ENCODE data around the gene RBPMS2. TPM values are rescaled to one million over a fixed set of nuclear protein-coding genes. Genes with fewer than 3 reads are reported as not detected.

The RBPMS2 gene
- total and polyA plus RNA-seq, 2 of the 4 experiments (the other 2 are of a cell fraction), result 2.8 TPM; not detected in 1

- H3K23ac ChIP-seq (ENCODE audit: low read depth, low read length), result no peak overlapping the region
- H3K27ac ChIP-seq (ENCODE audit: insufficient read depth, low read length), result no peak overlapping the region
- TF ChIP-seq POLR2A (IDR thresholded peaks at IDR 0.05; ENCODE audit: low read depth, low read length), result no peak
- no peak for TF ChIP-seq FOS (IDR thresholded peaks at IDR 0.05; ENCODE audit: low read depth, low read length)
- TF ChIP-seq MXI1 (IDR thresholded peaks at IDR 0.05; ENCODE audit: borderline replicate concordance, low read depth, low read length), result no peak
- TF ChIP-seq USF2 (IDR thresholded peaks at IDR 0.05; ENCODE audit: low read depth, low read length), result no peak
- no peak for TF ChIP-seq MAFK (IDR thresholded peaks at IDR 0.05; ENCODE audit: low read depth, low read length)
- no peak for TF ChIP-seq SMC3 (IDR thresholded peaks at IDR 0.05; ENCODE audit: low read depth, low read length)
- TF ChIP-seq CHD1 (IDR thresholded peaks at IDR 0.05; ENCODE audit: low read depth, low read length), result no peak
- TF ChIP-seq ELK1 (IDR thresholded peaks at IDR 0.05; ENCODE audit: borderline replicate concordance, low read depth, low read length), result no peak
- no peak for TF ChIP-seq BHLHE40 (IDR thresholded peaks at IDR 0.05; ENCODE audit: low read depth, low read length)
- TF ChIP-seq RAD21 (IDR thresholded peaks at IDR 0.05; ENCODE audit: low read length), result no peak
- no peak for TF ChIP-seq RFX5 (IDR thresholded peaks at IDR 0.05; ENCODE audit: low read depth, low read length)
- TF ChIP-seq NFE2L2 (IDR thresholded peaks at IDR 0.05; ENCODE audit: low read depth, low read length), result no peak
- no peak for TF ChIP-seq MAZ (IDR thresholded peaks at IDR 0.05; ENCODE audit: borderline replicate concordance, low read depth, low read length)
- no peak for TF ChIP-seq CEBPB (IDR thresholded peaks at IDR 0.05; ENCODE audit: low read depth, low read length)
- no peak for TF ChIP-seq CTCF (conservative IDR thresholded peaks at IDR 0.05; ENCODE audit: low read depth, low read length)
- no peak for TF ChIP-seq RCOR1 (IDR thresholded peaks at IDR 0.05; ENCODE audit: insufficient replicate concordance, low read length)
- ATAC-seq (ENCODE audit: low read depth) (no peak), DNase-seq (no peak)
- no peak overlapping the region for H2BK120ac ChIP-seq (ENCODE audit: low read depth, low read length)
- no peak overlapping the region for H3K14ac ChIP-seq (replicated peaks; ENCODE audit: low read depth, low read length)
- no peak overlapping the region for H3K56ac ChIP-seq (ENCODE audit: extremely low read depth, insufficient read depth, low read length)
- POLR2A ChIA-PET (ENCODE audit: unreplicated experiment), result no interaction called here
- H3K4me2 ChIP-seq (ENCODE audit: low read depth, low read length), result no peak overlapping the region
- no peak overlapping the region for H2BK15ac ChIP-seq (ENCODE audit: low read depth, low read length)
- H2BK5ac ChIP-seq (ENCODE audit: low read depth, low read length, poor library complexity, severe bottlenecking), result no peak overlapping the region
- H2AK9ac ChIP-seq (replicated peaks; ENCODE audit: low read depth, low read length, poor library complexity), result no peak overlapping the region
- H4K91ac ChIP-seq (ENCODE audit: insufficient read depth, low read depth, low read length), result no peak overlapping the region
- intact Hi-C loops (cut with micrococcal nuclease) (no loop called here), in situ Hi-C loops (cut with MboI; ENCODE audit: low sequenced_read_pairs) (no loop called here), dilution Hi-C loops (cut with HindIII; ENCODE audit: low sequenced_read_pairs, unreplicated experiment) (no loop called here)
- no peak overlapping the region for H4K8ac ChIP-seq (ENCODE audit: low read depth in 2 of 2, low read length in 2 of 2)
- WGBS, 2 experiments (ENCODE audit: extremely low coverage in 2 of 2, insufficient read length in 1 of 2), result no CpG with 5 or more reads among the region's 6 CpGs
- H3K4me3 ChIP-seq (ENCODE audit: insufficient read depth, low read depth, low read length), result no peak overlapping the region
- H3K27me3 ChIP-seq (ENCODE audit: control insufficient read depth, insufficient read depth, low read length), result no peaks in the 10 kb centered on the region
- H3K79me1 ChIP-seq (ENCODE audit: low read depth in 1 of 2, low read length in 2 of 2), result peaks cover 36 to 91% of the 10 kb centered on the region in 2 experiments
- no peak overlapping the region for H3K4ac ChIP-seq (ENCODE audit: low read depth, low read length)
- peaks cover 26% of the 10 kb centered on the region for H3K4me1 ChIP-seq (ENCODE audit: control insufficient read depth, insufficient read depth, low read length)
- CTCF ChIA-PET, result no interaction called here
- H2AFZ ChIP-seq (replicated peaks; ENCODE audit: low read length, poor library complexity), result no peak overlapping the region
- peaks cover 26% of the 10 kb centered on the region for H3K9me1 ChIP-seq (ENCODE audit: insufficient read depth, low read length)
- no peak overlapping the region for H2AK5ac ChIP-seq (ENCODE audit: low read depth, low read length)
- H2BK20ac ChIP-seq (ENCODE audit: low read depth, low read length), result no peak overlapping the region
- no peak overlapping the region for H4K5ac ChIP-seq (ENCODE audit: low read depth, low read length)
- H3K9ac ChIP-seq (ENCODE audit: low read depth, low read length), result no peak overlapping the region
- no peak overlapping the region for H3K18ac ChIP-seq (ENCODE audit: low read depth, low read length)
- H4K20me1 ChIP-seq (ENCODE audit: insufficient read depth, low read length), result peaks cover 73% of the 10 kb centered on the region
- H3K36me3 ChIP-seq (ENCODE audit: control insufficient read depth, insufficient read depth, low read length), result peaks cover 22% of the 10 kb centered on the region
- no peaks in the 10 kb centered on the region for H3K9me3 ChIP-seq (ENCODE audit: control insufficient read depth, insufficient read depth, low read length)
- BruUV-seq (replicated peaks), result no TSS peak
Observed at GRCh38 chr15:64695561-64695992, 79.8 kb downstream of the RBPMS2 start.

Measured in IMR-90 (cell line).